IPS DF 19.7 (cell line): ENCODE measurements around the gene GLRX.

Experiments used
- DNase-seq: peaks from one replicate; pipeline ENCODE4 v3.0.0-alpha.2; 2013; ENCODE audit warnings: low read depth, low spot score

Gene GLRX

GRCh38 chr5:95780597-95780996, 41.9 kb downstream of the GLRX start:
- DNase-seq = no peak

DNA sequence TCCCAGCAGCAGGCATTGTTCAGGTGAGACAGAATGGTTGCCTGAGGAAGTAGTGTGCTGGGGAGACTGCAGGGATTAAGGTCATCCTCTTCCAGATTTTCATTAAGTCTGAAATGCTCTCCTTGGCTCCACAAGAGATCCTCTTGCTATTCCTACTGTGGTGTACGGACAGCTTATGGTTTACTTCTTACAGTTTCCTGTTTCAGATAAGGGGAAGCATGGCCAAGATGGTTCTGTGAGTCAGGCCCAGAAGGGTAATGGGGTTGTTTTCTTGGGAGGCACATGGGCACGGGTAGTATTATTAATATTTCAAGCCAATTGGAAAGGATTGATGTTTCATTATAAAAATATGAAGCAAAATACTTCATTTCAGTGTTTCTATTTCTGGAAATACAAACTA, 42.9 kb downstream of the GLRX start:
- DNase-seq = no peak

DNA sequence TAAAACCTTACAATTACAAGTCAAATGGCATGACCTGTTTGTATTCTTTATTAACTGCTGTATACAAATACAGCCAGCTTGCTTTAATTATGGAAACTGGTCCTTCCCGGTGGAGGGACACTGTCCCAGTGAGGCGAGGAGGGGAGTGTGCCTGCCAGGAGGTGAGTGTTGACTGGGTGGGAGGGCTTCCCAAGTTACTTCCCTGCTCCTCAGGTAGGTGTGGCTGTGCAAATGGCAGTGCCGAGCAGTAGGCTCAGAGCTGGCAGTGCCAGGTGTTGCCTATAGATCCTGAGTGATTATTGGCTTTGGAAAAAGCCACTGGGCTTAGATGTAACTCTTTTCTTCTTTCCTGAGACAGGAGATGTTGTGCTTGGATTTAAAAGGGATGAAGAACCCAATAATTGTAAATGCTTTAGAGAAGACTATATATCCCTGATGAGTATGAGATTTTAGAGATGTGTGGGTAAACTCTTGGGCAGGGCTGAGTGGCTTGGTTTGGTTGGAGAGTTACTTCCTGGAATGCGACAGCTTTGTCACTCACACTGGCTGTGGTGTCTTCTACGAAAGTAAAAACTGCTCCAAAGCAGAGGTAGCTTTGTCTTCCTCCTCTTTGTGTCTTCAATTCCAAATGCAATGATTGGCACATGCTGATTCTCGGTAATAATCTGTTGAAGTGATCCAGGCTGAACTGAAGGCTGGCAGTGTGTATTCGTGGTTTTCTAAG, 43.7 kb downstream of the GLRX start:
- DNase-seq = no peak

GRCh38 chr5:95777441-95777840, 45.1 kb downstream of the GLRX start:
- no peak for DNase-seq

- no peak for DNase-seq
Observed at GRCh38 chr5:95773335-95774059, 49.0 kb downstream of the GLRX start.

GRCh38 chr5:95771892-95772291, 50.6 kb downstream of the GLRX start:
- DNase-seq = no peak

DNA sequence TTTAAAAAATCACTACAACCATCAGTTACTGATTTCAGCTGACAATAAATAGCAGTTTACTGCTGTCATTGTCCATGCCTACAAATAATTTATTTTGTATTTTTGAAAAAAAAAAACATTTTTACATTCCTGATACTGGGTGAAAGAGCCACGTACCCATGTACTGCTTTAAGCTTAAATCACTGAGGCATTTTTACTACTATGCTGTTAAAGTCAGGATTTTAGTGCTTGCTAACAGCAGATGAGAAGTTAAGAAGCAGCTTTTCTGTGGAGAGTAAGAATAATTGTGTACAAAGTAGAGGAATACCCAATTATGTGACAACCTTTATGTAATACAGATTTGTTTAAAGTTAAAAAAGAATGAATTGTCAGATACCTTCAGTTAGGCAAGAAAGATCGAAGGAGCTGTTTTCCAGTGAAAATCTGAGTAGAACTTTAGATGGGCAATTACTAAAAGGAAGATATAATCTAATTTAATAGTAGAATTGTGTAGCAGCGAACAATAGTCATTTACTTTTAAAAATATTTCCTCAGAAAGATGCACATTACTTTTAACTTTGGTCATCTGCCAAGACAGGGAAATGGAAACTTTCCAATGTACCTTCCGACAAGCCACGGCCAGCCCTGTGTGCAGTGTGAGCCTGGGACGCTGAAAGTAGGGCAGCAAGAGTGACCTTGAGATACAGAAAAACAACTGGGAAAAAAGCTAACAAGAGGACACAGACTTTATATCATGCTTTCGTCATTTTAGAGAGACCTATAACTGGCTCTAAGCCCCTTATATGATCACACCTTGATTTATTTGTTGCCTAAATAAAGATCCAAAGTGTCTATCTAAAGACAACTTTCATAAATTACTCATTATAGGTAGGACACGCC, 51.5 kb downstream of the GLRX start:
- no peak for DNase-seq

DNA sequence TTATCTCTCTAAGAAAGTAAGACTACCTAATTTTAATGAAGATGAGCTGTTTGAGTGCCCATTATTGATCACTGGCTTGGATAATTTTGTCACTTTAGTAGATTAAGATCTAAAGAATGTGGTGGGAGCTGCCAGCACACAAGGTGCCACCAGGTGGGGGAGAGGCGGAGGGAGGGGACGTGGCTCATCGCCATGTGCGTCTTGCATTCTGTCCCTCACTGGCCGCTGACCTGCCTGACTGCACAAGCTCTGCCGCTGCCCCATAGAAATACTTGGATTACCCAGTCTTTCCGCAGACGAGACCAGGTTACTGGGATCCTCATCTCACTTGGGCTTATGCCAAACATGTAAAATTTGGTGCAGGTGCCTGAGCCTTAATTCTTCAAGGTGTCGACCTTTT, 53.8 kb downstream of the GLRX start:
- no peak for DNase-seq

GRCh38 chr5:95763941-95764340, 58.6 kb downstream of the GLRX start:
- no peak for DNase-seq
